Stimulated activated effector memory CD8-positive, alpha-beta T cell treated with anti-CD3 and anti-CD28 coated beads, Interleukin-12 subunit alpha, Interleukin-12 subunit beta, amount 100 ng/mL, for 72 hours (primary cell): ENCODE data around the gene ASXL1.

Experiments
- ATAC-seq: fragments of 150-1000 bp; cut with Tn5 transposase; 2 replicates; pipeline ENCODE4 v1.10.0; 2021
- DNase-seq, 2 donors: peaks; one replicate each; pipeline ENCODE4 v3.0.0; 2021 to 2022; ENCODE audit warnings: low spot score in 2 of 2
- H3K27ac Mint-ChIP-seq: one replicate; pipeline ENCODE4 v1.8.0; 2022; ENCODE audit warnings: mild to moderate bottlenecking, mixed read lengths
- H3K36me3 Mint-ChIP-seq: one replicate; pipeline ENCODE4 v1.8.0; 2022; ENCODE audit warnings: mild to moderate bottlenecking, mixed read lengths
- H3K4me1 Mint-ChIP-seq: one replicate; pipeline ENCODE4 v1.8.0; 2022; ENCODE audit warnings: mixed read lengths
- H3K4me3 Mint-ChIP-seq: one replicate; pipeline ENCODE4 v1.8.0; 2022; ENCODE audit warnings: mild to moderate bottlenecking, mixed read lengths
- H3K9me3 Mint-ChIP-seq: one replicate; pipeline ENCODE4 v1.8.0; 2022; ENCODE audit warnings: mixed read lengths

Gene ASXL1

DNA sequence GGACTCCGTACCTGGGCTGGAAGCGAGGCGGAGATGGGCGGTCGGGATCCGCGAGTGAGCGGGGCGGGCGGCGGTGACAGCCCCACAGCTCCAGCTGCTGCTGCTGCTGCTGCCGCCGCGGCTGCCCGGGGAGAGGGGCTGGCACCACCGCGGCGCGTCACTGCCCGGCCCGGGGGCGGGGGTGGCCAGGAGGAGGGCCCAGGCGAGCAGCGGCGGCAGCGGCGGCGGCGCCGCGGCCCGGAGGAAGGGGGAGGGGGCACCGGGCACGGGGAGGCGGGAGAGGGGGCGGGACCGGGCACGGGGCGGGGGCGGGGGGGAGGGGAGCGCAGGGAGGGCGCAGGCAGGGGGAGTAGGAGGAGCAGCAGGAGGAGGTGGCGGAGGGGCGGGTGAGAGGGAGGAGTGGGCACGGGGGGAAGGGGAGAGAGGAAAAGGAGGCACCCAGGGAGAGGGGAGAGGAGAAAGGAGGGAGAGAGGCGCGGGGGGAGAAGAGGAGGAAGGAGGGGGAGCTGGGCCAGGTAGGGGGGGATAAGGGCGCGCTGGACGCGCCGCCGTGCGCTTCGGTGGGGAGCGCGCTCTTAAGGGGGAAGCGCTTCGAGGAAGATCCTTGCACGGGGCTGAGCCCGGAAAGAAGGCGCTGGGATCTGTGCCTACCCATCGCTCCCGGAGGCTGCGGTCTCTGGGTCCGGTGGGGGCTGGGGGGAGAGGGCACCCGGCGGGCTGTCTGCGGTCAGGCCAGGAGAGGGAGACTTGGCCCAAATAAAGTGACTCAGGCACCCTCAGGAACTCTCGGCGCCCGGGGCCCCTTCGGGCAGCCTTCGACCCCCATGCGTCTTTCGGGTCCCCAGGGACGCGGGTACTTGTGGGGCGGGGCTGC, 125.5 kb downstream of the ASXL1 start:
- Mint-ChIP-seq H3K36me3 (peaks cover 14% of the 10 kb centered on the region), H3K27ac (peak overlapping the region; percentile 43), H3K9me3 (peaks cover under 1% of the 10 kb centered on the region), H3K4me3 (peak overlapping the region; percentile 78), H3K4me1 (peaks cover 37% of the 10 kb centered on the region)
- ATAC-seq (peak; percentile 70), DNase-seq (peak; percentile 59 to 70)

DNA sequence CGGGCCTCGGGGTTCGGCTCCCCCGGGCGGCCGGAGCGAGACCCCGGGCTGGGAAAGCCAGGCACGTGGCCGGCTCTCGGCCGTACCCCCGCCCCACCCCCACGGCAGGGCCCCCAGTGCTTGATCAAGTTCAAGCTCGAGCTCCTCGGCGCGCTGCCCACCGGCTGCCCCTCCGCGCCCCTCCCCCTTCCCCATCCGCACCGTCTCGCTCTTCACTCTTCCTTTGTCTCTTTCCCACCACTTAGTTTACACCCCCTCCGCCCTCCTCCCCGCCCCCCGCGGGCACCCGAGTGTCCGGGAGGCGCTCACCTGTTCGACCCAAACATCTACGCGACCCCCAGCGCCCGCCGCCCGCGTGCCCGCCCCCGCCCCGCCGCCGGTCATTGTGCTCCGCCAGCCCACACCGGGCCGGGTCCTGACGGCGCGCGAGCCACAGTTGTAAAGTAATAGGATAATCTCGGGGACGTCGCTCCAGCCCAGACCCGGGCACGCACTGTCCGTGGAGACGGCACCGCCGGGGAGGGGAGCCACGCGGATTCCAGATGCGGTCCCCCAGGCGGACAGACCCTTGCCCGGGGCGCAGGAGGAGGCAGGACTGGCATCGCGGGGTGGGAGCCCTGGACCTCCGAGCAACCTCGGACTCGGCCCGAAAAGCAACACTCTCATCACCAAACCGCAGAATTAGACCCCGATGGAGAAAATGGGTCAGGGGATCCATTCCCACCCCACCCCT, 126.3 kb downstream of the ASXL1 start:
- ATAC-seq (peak; percentile 35), DNase-seq (peak; percentile 22 to 65)
- H3K27ac Mint-ChIP-seq = peak overlapping the region; percentile 84
- peak overlapping the region; percentile 78 for H3K4me3 Mint-ChIP-seq
- peaks cover 14% of the 10 kb centered on the region for H3K36me3 Mint-ChIP-seq
- H3K4me1 Mint-ChIP-seq = peaks cover 39% of the 10 kb centered on the region
- peaks cover 3% of the 10 kb centered on the region for H3K9me3 Mint-ChIP-seq

- peak overlapping the region; percentile 84 for H3K27ac Mint-ChIP-seq
- peak overlapping the region; percentile 78 for H3K4me3 Mint-ChIP-seq
- H3K9me3 Mint-ChIP-seq = peaks cover 3% of the 10 kb centered on the region
- peaks cover 14% of the 10 kb centered on the region for H3K36me3 Mint-ChIP-seq
- H3K4me1 Mint-ChIP-seq = peaks cover 32% of the 10 kb centered on the region
- DNase-seq (peak; percentile 52 to 86), ATAC-seq (peak; percentile 83)
Measured at GRCh38 chr20:32484958-32485769, 127.0 kb downstream of the ASXL1 start.

DNA sequence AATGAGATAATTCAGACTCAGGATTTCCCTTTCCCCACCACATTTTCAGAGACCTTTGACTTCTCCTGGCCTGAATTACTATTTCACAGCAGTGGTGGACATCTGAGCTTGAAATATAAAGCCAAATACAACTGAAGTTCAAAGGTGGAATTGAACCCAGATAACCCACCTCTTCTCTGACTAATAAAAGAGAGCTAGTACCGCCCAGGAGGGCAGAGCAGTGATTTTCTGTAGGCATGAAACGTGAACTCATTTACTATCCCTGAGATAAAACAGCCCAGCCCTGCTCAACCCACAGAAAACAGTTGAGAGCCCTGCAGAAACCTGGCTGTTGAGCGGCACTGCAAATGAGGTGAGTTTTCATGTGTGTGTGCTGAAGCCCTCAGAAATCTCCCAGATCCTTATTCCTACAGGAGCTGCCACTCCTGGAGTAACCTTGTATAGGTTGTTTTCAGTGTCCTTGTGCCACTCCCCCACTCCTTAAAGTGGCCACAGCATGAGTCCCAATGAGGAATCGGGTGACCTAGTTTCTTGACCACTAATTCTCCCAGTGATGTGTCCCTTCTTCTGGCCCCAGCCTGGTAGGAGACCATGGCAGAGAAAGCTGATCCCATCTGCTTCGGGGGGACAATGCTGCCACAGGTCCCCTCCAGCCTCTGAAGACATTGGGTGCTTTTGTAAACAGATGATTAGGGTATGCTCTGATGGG, 127.8 kb downstream of the ASXL1 start:
- no peak for DNase-seq
- peaks cover 28% of the 10 kb centered on the region for H3K4me1 Mint-ChIP-seq
- H3K9me3 Mint-ChIP-seq = peaks cover 3% of the 10 kb centered on the region
- H3K27ac Mint-ChIP-seq = peak overlapping the region; percentile 84
- ATAC-seq = no peak
- peak overlapping the region; percentile 78 for H3K4me3 Mint-ChIP-seq
- peaks cover 14% of the 10 kb centered on the region for H3K36me3 Mint-ChIP-seq

GRCh38 chr20:32487381-32487780, 129.2 kb downstream of the ASXL1 start:
- H3K4me3 Mint-ChIP-seq = no peak overlapping the region
- no peak for ATAC-seq

GRCh38 chr20:32488066-32488838, 130.1 kb downstream of the ASXL1 start:
- no peak overlapping the region for H3K27ac Mint-ChIP-seq
- no peak overlapping the region for H3K4me3 Mint-ChIP-seq
- ATAC-seq = no peak
- peaks cover 44% of the 10 kb centered on the region for H3K4me1 Mint-ChIP-seq
- peaks cover 14% of the 10 kb centered on the region for H3K36me3 Mint-ChIP-seq
- H3K9me3 Mint-ChIP-seq = peaks cover 3% of the 10 kb centered on the region
- DNase-seq = no peak

More at GRCh38 chr20:32487381-32487780, 129.2 kb downstream of the ASXL1 start:
- DNase-seq = no peak
- Mint-ChIP-seq H3K4me1 (peaks cover 37% of the 10 kb centered on the region), H3K27ac (peak overlapping the region; percentile 15), H3K36me3 (peaks cover 14% of the 10 kb centered on the region), H3K9me3 (peaks cover 3% of the 10 kb centered on the region)
